ENCODE data around the gene RRN3.
"Not testable (repeated sequence)": the region's sequence is repeated elsewhere in the genome, so short reads cannot be mapped to it uniquely, and the experiment has no call there.

RRN3 gene

GRCh38 chr16:15093955-15094827 is at the start of gene RRN3:
Gene RRN3, minus strand, starts transcription at chr16:15094272. Its CDS starts 39 bp downstream, at chr16:15094233.
- DNase-seq, result peak; percentile 38

GRCh38 chr16:15143601-15144091 is 49.6 kb upstream of the RRN3 start:
- not testable (repeated sequence) for DNase-seq

GRCh38 chr16:15142891-15143600 is 49.0 kb upstream of the RRN3 start:
- DNase-seq, result not testable (repeated sequence)

GRCh38 chr16:15142107-15142890 is 48.2 kb upstream of the RRN3 start:
- DNase-seq, result not testable (repeated sequence)

GRCh38 chr16:15141586-15141985 is 47.5 kb upstream of the RRN3 start:
- DNase-seq, result no peak

- DNase-seq, result not testable (repeated sequence)
Measured at GRCh38 chr16:15140444-15141365, 46.6 kb upstream of the RRN3 start.

- not testable (repeated sequence) for DNase-seq
Measured at GRCh38 chr16:15137514-15137913, 43.4 kb upstream of the RRN3 start.

- DNase-seq, result not testable (repeated sequence)
Measured at GRCh38 chr16:15135483-15136360, 41.6 kb upstream of the RRN3 start.

- DNase-seq, result not testable (repeated sequence)
Measured at GRCh38 chr16:15134752-15135482, 40.8 kb upstream of the RRN3 start.

- not testable (repeated sequence) for DNase-seq
Measured at GRCh38 chr16:15133554-15133953, 39.5 kb upstream of the RRN3 start.

GRCh38 chr16:15132719-15133428 is 38.8 kb upstream of the RRN3 start:
- not testable (repeated sequence) for DNase-seq

- not testable (repeated sequence) for DNase-seq
Measured at GRCh38 chr16:15130943-15131700, 37.0 kb upstream of the RRN3 start.

GRCh38 chr16:15130256-15130932 is 36.3 kb upstream of the RRN3 start:
- DNase-seq, result not testable (repeated sequence)

GRCh38 chr16:15127641-15128425 is 33.8 kb upstream of the RRN3 start:
- not testable (repeated sequence) for DNase-seq

GRCh38 chr16:15100372-15100987 is 6.4 kb upstream of the RRN3 start:
- not testable (repeated sequence) for DNase-seq

GRCh38 chr16:15099366-15099909 is 5.4 kb upstream of the RRN3 start:
- DNase-seq, result not testable (repeated sequence)

All from 8988T (cell line).